T-helper 1 cell treated with Interleukin-12 subunit alpha and Interleukin-12 subunit beta and Interleukin-4 antibody, amounts not matched to agents 30 μg/mL and 1 μg/mL, for 36 hours (primary cell): ENCODE results near the gene MAP3K21.

Experiments used
- H3K27ac Mint-ChIP-seq: one replicate; pipeline ENCODE4 v1.8.0; 2021; ENCODE audit warnings: mild to moderate bottlenecking, mixed read lengths
- H3K27me3 Mint-ChIP-seq: one replicate; pipeline ENCODE4 v1.8.0; 2021; ENCODE audit warnings: low read depth, mixed read lengths
- H3K36me3 Mint-ChIP-seq: one replicate; pipeline ENCODE4 v1.8.0; 2021; ENCODE audit warnings: low read depth, mixed read lengths
- H3K4me1 Mint-ChIP-seq: one replicate; pipeline ENCODE4 v1.8.0; 2021; ENCODE audit warnings: low read depth, mixed read lengths
- H3K4me3 Mint-ChIP-seq: one replicate; pipeline ENCODE4 v1.8.0; 2021; ENCODE audit warnings: mild to moderate bottlenecking, moderate library complexity, mixed read lengths
- H3K9me3 Mint-ChIP-seq: one replicate; pipeline ENCODE4 v1.8.0; 2021; ENCODE audit warnings: mixed read lengths

Gene MAP3K21

GRCh38 chr1:233336554-233337456 lies 9.3 kb downstream of the MAP3K21 start:
- no peaks in the 10 kb centered on the region for H3K9me3 Mint-ChIP-seq
- H3K27ac Mint-ChIP-seq: no peak overlapping the region
- H3K4me1 Mint-ChIP-seq: no peaks in the 10 kb centered on the region
- peaks cover 47% of the 10 kb centered on the region for H3K27me3 Mint-ChIP-seq
- H3K36me3 Mint-ChIP-seq: no peaks in the 10 kb centered on the region
- H3K4me3 Mint-ChIP-seq: no peak overlapping the region

DNA sequence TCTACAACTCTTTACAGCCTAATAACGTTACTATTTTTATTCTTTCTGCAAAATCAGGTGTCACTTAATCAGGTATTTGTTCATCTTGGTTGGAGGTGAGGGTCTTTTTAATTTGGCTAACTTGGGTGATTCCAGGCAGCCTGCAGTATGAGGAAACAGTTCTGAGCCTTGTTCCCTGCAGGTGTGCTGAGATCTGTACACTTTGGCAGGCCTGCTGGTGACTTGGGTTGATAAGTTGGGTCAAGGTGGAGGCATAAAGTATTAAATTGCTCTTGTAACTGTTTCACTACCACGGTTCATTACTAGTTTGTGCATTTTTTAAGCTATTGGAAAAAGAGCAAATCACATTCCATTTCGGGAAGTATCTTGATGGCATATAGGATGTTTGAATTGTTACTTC lies 10.0 kb downstream of the MAP3K21 start:
- no peaks in the 10 kb centered on the region for H3K36me3 Mint-ChIP-seq
- no peaks in the 10 kb centered on the region for H3K4me1 Mint-ChIP-seq
- H3K9me3 Mint-ChIP-seq: no peaks in the 10 kb centered on the region
- H3K27ac Mint-ChIP-seq: no peak overlapping the region
- H3K27me3 Mint-ChIP-seq: peaks cover 51% of the 10 kb centered on the region
- no peak overlapping the region for H3K4me3 Mint-ChIP-seq

DNA sequence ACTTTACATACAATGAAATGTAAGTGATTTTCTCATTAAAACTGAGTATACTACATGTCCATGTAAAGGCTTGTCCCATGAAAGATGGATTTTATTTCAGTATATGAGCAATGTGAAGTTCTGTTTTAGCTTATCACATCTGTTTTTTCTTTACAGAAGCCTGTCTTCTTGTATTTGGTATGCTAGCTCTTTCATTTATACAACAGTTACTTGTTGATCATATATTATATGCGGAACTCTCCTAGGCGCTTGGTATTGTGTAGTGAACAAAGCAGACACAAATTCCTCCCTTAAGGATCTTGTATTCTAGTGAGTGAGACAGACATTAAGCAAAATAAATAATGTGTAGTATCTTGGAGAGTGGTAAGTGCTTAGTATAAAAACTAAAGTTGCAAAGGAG lies 10.6 kb downstream of the MAP3K21 start:
- H3K27ac Mint-ChIP-seq: no peak overlapping the region
- H3K4me3 Mint-ChIP-seq: no peak overlapping the region
- no peaks in the 10 kb centered on the region for H3K36me3 Mint-ChIP-seq
- no peaks in the 10 kb centered on the region for H3K4me1 Mint-ChIP-seq
- peaks cover 54% of the 10 kb centered on the region for H3K27me3 Mint-ChIP-seq
- H3K9me3 Mint-ChIP-seq: no peaks in the 10 kb centered on the region

- no peaks in the 10 kb centered on the region for H3K36me3 Mint-ChIP-seq
- H3K4me1 Mint-ChIP-seq: no peaks in the 10 kb centered on the region
- no peak overlapping the region for H3K27ac Mint-ChIP-seq
- peaks cover 54% of the 10 kb centered on the region for H3K27me3 Mint-ChIP-seq
- H3K9me3 Mint-ChIP-seq: no peaks in the 10 kb centered on the region
- no peak overlapping the region for H3K4me3 Mint-ChIP-seq
Observed at GRCh38 chr1:233340031-233340555, 12.6 kb downstream of the MAP3K21 start.

DNA sequence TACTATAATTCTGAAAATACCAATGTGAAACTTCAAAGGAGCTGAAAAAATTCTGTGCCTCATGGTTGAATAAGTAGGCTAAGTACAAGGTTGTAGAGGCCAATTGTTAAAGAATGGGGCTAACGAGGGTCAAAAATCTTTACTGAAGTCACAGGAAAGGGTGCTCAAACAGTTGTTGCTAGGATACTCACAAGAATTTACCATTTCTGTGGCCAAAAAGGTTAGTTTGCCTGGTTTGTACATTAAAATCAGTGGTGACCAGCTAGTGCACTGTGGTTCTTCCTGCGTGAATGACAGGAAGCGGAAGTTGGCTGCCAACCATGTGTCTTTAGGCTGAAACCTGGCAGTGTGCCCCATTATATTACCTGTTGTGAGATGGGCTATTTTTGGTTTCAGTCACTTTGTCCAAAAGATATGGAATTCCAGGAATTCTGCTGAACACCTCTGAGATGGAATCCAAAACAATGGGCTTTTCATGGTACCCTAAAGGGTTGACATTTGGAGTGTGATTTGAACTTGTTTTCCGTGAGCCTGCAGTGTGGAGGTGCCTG lies 13.5 kb downstream of the MAP3K21 start:
- no peaks in the 10 kb centered on the region for H3K9me3 Mint-ChIP-seq
- no peaks in the 10 kb centered on the region for H3K4me1 Mint-ChIP-seq
- H3K27ac Mint-ChIP-seq: no peak overlapping the region
- no peak overlapping the region for H3K4me3 Mint-ChIP-seq
- H3K36me3 Mint-ChIP-seq: no peaks in the 10 kb centered on the region
- peaks cover 54% of the 10 kb centered on the region for H3K27me3 Mint-ChIP-seq

DNA sequence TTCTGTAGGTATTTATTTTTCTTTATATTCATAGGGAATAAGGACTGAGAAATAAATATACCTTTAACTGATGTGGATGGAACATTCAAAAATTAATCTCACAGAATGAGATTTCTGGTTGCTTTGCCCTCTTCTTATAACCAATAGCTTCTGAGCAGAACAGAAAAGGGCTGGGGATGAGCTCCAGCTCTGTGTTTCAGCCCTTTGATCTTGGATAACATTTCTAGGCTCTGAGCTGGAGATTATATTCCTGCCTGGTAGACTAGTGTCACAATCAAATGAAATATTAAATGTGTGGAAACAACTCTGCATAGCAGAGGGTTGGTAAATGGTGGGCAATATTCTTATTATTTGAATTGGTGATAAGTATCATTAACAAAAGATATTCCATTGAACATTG lies 14.6 kb downstream of the MAP3K21 start:
- Mint-ChIP-seq H3K4me1 (no peaks in the 10 kb centered on the region), H3K27ac (no peak overlapping the region), H3K9me3 (no peaks in the 10 kb centered on the region), H3K36me3 (no peaks in the 10 kb centered on the region), H3K27me3 (peaks cover 49% of the 10 kb centered on the region), H3K4me3 (no peak overlapping the region)

DNA sequence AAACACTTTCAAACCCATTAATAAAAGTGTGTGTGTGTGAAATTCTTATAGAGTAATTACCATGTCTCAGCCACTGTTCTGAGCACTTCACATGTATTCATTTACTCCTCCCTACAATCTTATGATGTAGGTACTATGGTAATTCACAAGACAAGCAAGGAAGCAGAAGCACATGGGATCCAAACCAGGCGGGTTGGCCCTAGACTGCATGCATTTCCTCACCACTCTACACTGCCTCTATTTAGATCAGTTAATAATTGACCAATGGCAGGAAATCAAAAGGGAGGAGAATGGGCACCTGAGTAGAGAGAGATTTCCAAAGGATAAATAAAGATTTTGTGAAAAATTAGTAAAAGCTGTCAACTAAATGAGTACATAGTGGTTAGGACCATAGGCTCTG lies 15.7 kb downstream of the MAP3K21 start:
- no peaks in the 10 kb centered on the region for H3K9me3 Mint-ChIP-seq
- no peak overlapping the region for H3K4me3 Mint-ChIP-seq
- no peaks in the 10 kb centered on the region for H3K4me1 Mint-ChIP-seq
- no peaks in the 10 kb centered on the region for H3K36me3 Mint-ChIP-seq
- peaks cover 41% of the 10 kb centered on the region for H3K27me3 Mint-ChIP-seq
- H3K27ac Mint-ChIP-seq: no peak overlapping the region

- no peaks in the 10 kb centered on the region for H3K36me3 Mint-ChIP-seq
- no peaks in the 10 kb centered on the region for H3K4me1 Mint-ChIP-seq
- peaks cover 14% of the 10 kb centered on the region for H3K27me3 Mint-ChIP-seq
- H3K9me3 Mint-ChIP-seq: no peaks in the 10 kb centered on the region
- no peak overlapping the region for H3K27ac Mint-ChIP-seq
- no peak overlapping the region for H3K4me3 Mint-ChIP-seq
Observed at GRCh38 chr1:233347338-233347737, 19.8 kb downstream of the MAP3K21 start.

- H3K27me3 Mint-ChIP-seq: peaks cover 5% of the 10 kb centered on the region
- no peaks in the 10 kb centered on the region for H3K4me1 Mint-ChIP-seq
- no peak overlapping the region for H3K4me3 Mint-ChIP-seq
- H3K27ac Mint-ChIP-seq: no peak overlapping the region
- H3K36me3 Mint-ChIP-seq: no peaks in the 10 kb centered on the region
- no peaks in the 10 kb centered on the region for H3K9me3 Mint-ChIP-seq
Observed at GRCh38 chr1:233349137-233349536, 21.6 kb downstream of the MAP3K21 start.

DNA sequence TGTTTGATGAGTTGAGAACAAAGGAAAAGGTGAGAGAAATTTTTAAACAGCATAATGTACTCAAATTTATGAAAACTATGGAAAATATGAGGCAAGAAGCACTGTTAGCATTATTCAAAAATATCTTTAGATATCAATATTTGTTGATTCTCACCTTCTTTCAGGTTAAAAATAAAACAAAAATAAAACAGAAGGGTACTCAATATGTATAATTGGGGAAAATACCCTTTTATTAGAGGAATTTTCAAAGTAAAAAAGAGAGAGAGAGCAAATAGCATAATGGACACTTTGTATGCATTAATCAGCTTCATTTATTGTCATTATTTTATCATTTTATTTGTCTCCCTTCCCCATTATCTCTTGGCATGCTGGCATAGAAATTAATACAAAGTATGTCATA lies 27.5 kb downstream of the MAP3K21 start:
- Mint-ChIP-seq H3K9me3 (no peaks in the 10 kb centered on the region), H3K27ac (no peak overlapping the region), H3K27me3 (peaks cover 5% of the 10 kb centered on the region), H3K4me3 (no peak overlapping the region), H3K4me1 (peaks cover 12% of the 10 kb centered on the region), H3K36me3 (no peaks in the 10 kb centered on the region)

- Mint-ChIP-seq H3K27ac (no peak overlapping the region), H3K4me1 (peaks cover 12% of the 10 kb centered on the region), H3K27me3 (peaks cover 5% of the 10 kb centered on the region), H3K36me3 (no peaks in the 10 kb centered on the region), H3K9me3 (no peaks in the 10 kb centered on the region), H3K4me3 (no peak overlapping the region)
Observed at GRCh38 chr1:233355841-233356704, 28.5 kb downstream of the MAP3K21 start.

GRCh38 chr1:233356705-233356987 lies 29.1 kb downstream of the MAP3K21 start:
- Mint-ChIP-seq H3K9me3 (no peaks in the 10 kb centered on the region), H3K27ac (no peak overlapping the region), H3K4me1 (peaks cover 12% of the 10 kb centered on the region)

DNA sequence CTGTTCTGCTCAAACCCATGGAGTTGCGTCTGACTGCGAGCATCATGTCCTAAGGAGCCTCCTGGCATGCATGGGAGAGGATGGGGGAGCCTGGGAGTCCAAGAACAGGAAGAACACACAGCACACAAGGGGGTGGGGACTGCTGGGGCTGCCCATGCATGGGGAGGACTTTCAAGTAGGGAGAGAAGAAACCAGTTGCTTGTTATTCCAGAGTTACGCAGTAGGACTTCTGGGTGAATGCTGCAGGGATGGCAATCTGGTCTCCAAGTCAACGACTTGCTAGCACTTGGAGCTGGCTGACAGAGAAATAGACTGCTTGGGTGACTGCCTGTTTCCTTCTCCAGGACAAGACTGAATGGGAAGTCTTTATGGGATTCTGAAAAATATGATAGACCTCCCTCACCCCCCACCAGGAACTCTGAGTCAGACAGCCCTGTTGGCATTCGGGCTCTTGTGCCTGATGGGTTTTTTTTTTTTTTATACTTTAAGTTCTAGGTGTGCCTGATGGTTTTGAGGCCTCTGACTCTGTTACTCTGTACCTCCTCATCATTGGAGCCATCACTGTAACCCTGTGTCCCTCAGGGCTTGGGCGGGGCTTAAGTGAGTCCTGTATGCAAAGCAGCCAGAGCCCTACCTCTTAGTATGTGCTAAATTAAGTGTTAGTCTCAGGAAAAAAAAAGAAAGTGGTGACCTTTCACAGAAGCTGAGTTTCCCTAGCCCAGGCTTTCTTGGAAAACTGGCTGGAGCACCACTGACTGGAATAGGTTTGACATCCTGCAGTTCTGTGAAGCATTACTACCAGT lies 30.3 kb downstream of the MAP3K21 start:
- peaks cover 5% of the 10 kb centered on the region for H3K27me3 Mint-ChIP-seq
- no peak overlapping the region for H3K27ac Mint-ChIP-seq
- H3K4me3 Mint-ChIP-seq: no peak overlapping the region
- no peaks in the 10 kb centered on the region for H3K9me3 Mint-ChIP-seq
- H3K4me1 Mint-ChIP-seq: peaks cover 12% of the 10 kb centered on the region
- no peaks in the 10 kb centered on the region for H3K36me3 Mint-ChIP-seq

More at GRCh38 chr1:233356705-233356987, 29.1 kb downstream of the MAP3K21 start:
- Mint-ChIP-seq H3K4me3 (no peak overlapping the region), H3K36me3 (no peaks in the 10 kb centered on the region), H3K27me3 (peaks cover 5% of the 10 kb centered on the region)

- Mint-ChIP-seq H3K4me3 (no peak overlapping the region), H3K9me3 (no peaks in the 10 kb centered on the region), H3K27me3 (peaks cover 4% of the 10 kb centered on the region), H3K36me3 (no peaks in the 10 kb centered on the region), H3K27ac (no peak overlapping the region), H3K4me1 (peaks cover 12% of the 10 kb centered on the region)
Observed at GRCh38 chr1:233359431-233359830, 31.9 kb downstream of the MAP3K21 start.
